A549 (cell line): ENCODE results near the gene AKIRIN1. TPM values are rescaled to one million over a fixed set of nuclear protein-coding genes. Genes with fewer than 3 reads are reported as not detected.
A peak's percentile ranks its signal among the peaks of the same experiment; 100 is the strongest.

ENCODE experiments used
- ATAC-seq, 2 experiments: fragments of 200-7000 bp in 1 of 2; fragments of >200 bp in 1 of 2; cut with Nextera tagmentation in 1 of 2; cut with Tn5 transposase in 1 of 2; 3 replicates each; pipeline versions ENCODE4 v1.8.0 to v1.9.1; 2018 to 2020; ENCODE audit warnings: mild to moderate bottlenecking in 1 of 2, moderate library complexity in 1 of 2
- CTCF ChIA-PET: fragments of 300-600 bp; sonication (Branson Sonifier 250); formaldehyde crosslinking; extraction: SDS; loops from one replicate; lab custom pipeline; 2021; ENCODE audit warnings: antibody characterized with exemption, inconsistent platforms; lab: Yijun Ruan, JAX
- POLR2A ChIA-PET: fragments of 350-600 bp; formaldehyde crosslinking; extraction: SDS; loops from one replicate; lab custom pipeline; 2021; ENCODE audit warnings: antibody characterized with exemption, inconsistent platforms; lab: Yijun Ruan, JAX
- DNase-seq, 2 experiments: peaks; one replicate each; pipeline versions ENCODE4 v3.0.0 to v3.0.0-alpha.2; 2011 to 2016; ENCODE audit warnings: low read depth in 1 of 2, low spot score in 1 of 2
- FAIRE-seq: peaks from 2 replicates; lab custom pipeline; 2011; peaks lifted over from hg19 to GRCh38; lab: Jason Lieb, UNC
- H3K27ac ChIP-seq, 2 experiments: fragments of >200 bp; sonication (Bioruptor Twin); formaldehyde crosslinking; 3 replicates each; pipeline ENCODE4 v1.5.1; 2016 to 2017
- H3K4me1 ChIP-seq: fragments of >200 bp; sonication (Bioruptor Twin); formaldehyde crosslinking; 3 replicates; pipeline ENCODE4 v1.6.1; 2016
- H3K4me2 ChIP-seq: fragments of >200 bp; sonication (Bioruptor Twin); formaldehyde crosslinking; 3 replicates; pipeline ENCODE4 v1.6.1; 2016
- H3K4me3 ChIP-seq: fragments of >200 bp; sonication (Bioruptor Twin); formaldehyde crosslinking; 3 replicates; pipeline ENCODE4 v1.5.1; 2016
- H3K9me3 ChIP-seq: fragments of >200 bp; sonication (Bioruptor Twin); formaldehyde crosslinking; 3 replicates; pipeline ENCODE4 v1.6.1; 2016
- CEBPB ChIP-seq, 2 experiments: fragments of >200 bp in 1 of 2; sonication (Bioruptor Twin) in 1 of 2; formaldehyde crosslinking in 1 of 2; IDR thresholded peaks; 2 replicates each; pipeline ENCODE4 v1.6.1; 2012 to 2016
- ESRRA ChIP-seq: fragments of 150-350 bp; IDR thresholded peaks from 2 replicates; pipeline ENCODE4 v1.6.1; 2014; ENCODE audit warnings: mild to moderate bottlenecking, low read length, borderline replicate concordance
- FOSL2 ChIP-seq, 2 experiments: fragments of 450-650 bp in 1 of 2; fragments of >200 bp in 1 of 2; sonication (Bioruptor Twin) in 1 of 2; formaldehyde crosslinking; IDR thresholded peaks; 2 replicates each; pipeline versions ENCODE4 v1.5.0 to v1.6.1; 2016 to 2020; ENCODE audit warnings: mild to moderate bottlenecking in 1 of 2, moderate library complexity in 1 of 2
- FOXS1 ChIP-seq: fragments of 250-450 bp; sonication (Bioruptor Pico); IDR thresholded peaks from 2 replicates; pipeline ENCODE4 v1.5.0; 2020; ENCODE audit warnings: mild to moderate bottlenecking, moderate library complexity
- GATA3 ChIP-seq: IDR thresholded peaks from 2 replicates; pipeline ENCODE4 v1.6.1; 2012; ENCODE audit warnings: borderline replicate concordance
- HES2 ChIP-seq: fragments of >200 bp; sonication (Bioruptor Twin); formaldehyde crosslinking; IDR thresholded peaks from 2 replicates; pipeline ENCODE4 v1.6.1; 2016
- MAFK ChIP-seq: fragments of 450-650 bp; IDR thresholded peaks from 2 replicates; pipeline ENCODE4 v1.6.1; 2014; ENCODE audit not compliant: partially characterized antibody
- NFE2L2 ChIP-seq: fragments of 150-350 bp; conservative IDR thresholded peaks from 2 replicates; pipeline ENCODE4 v1.6.1; 2014; ENCODE audit warnings: low read length
- NPAS2 ChIP-seq: fragments of 250-450 bp; sonication (Bioruptor Pico); IDR thresholded peaks from 2 replicates; pipeline ENCODE4 v1.8.0; 2022; ENCODE audit warnings: mild to moderate bottlenecking, moderate library complexity, borderline replicate concordance
- POLR2AphosphoS2 ChIP-seq: conservative IDR thresholded peaks from 2 replicates; pipeline ENCODE4 v1.6.1; 2012; ENCODE audit warnings: low read length, improper control_type of control experiment, inconsistent platforms
- RARB ChIP-seq: fragments of 250-450 bp; sonication (Bioruptor Pico); IDR thresholded peaks from 2 replicates; pipeline ENCODE4 v1.8.0; 2021; ENCODE audit warnings: mild to moderate bottlenecking, moderate library complexity
- REST ChIP-seq: fragments of 200-600 bp; sonication (generic); IDR thresholded peaks from 2 replicates; pipeline ENCODE4 v1.6.1; 2016; ENCODE audit warnings: antibody characterized with exemption, mild to moderate bottlenecking, moderate library complexity
- WGBS: methylation state at CpG from one replicate; pipeline ENCODE4 v1.1.6; 2017; ENCODE audit errors: missing lambda C conversion rate; 5-methylcytosine and 5-hydroxymethylcytosine counted together
- polyA plus RNA-seq, 4 experiments: library from polyadenylated mRNA; depleted of rRNA in 3 of 4; stranded (reverse); fragments of >200 nt; fragmentation: RNase III in 1 of 4; extraction: RNeasy Plus Mini Kit Qiagen cat#74134 plus additional on column Dnase treatment in 1 of 4; gene quantifications; 2 replicates in 3 of 4; 3 replicates in 1 of 4; pipeline ENCODE4 v1.2.3, GENCODE V29; 2011 to 2017
- TF ChIP-seq, protein P1 (sequence below): fragments of >200 bp; sonication (Bioruptor Twin); formaldehyde crosslinking; IDR thresholded peaks from 3 replicates; pipeline ENCODE4 v1.6.1; 2016
- TF ChIP-seq, protein P2 (sequence below): IDR thresholded peaks from 2 replicates; pipeline ENCODE4 v1.6.1; 2012

The AKIRIN1 gene
- polyA plus RNA-seq, 2 of the 4 experiments (the other 2 are of a cell fraction): 37.7 to 72.0 TPM

DNA sequence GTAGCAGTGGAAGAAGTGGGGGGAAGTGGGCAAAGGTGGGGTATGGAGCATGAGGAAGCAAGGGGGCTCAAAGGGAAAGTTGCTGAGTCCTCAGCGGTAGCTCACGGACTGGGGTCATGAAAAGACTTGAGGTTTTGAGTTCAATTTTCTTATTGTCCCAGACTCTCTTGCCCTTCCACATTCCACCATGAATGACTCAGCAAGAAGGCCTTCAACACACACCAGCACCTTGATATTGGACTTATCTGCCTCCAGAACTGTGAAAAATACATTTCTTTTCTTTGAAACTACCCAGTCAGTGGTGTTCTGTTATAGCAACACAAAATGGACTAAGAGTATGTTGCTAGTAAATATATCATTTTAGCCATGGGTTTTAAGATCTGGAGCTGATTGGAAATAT, 32.1 kb upstream of the AKIRIN1 start:
- DNase-seq: no peak
- H3K4me1 ChIP-seq: peaks cover 28% of the 10 kb centered on the region
- POLR2A ChIA-PET: interaction anchor here (0.7 kb wide), 1 partner anchor 174 kb away, joined by 6 read pairs; no protein-coding TSS in a partner anchor

GRCh38 chr1:38962113-38962512, 29.0 kb upstream of the AKIRIN1 start:
- DNase-seq: peak in 1 of 2 experiments; percentile 26
- POLR2A ChIA-PET: no interaction called here
- no peak for FAIRE-seq

More for the DNA sequence above, 32.1 kb upstream of the AKIRIN1 start:
- H3K9me3 ChIP-seq: no peaks in the 10 kb centered on the region
- no peak for FAIRE-seq
- CTCF ChIA-PET: no interaction called here
- TF ChIP-seq RARB (CRISPR knock-in tag) (no peak), MAFK (peak; percentile 70), NFE2L2 (peak; percentile 67)
- TF ChIP-seq, all 56 proteins: peak for 2
- WGBS: 90% methylated on average over 2 of the region's 2 CpGs
- H3K4me2 ChIP-seq: peak overlapping the region; percentile 37; the same call in 1 of the 3 replicates
- ATAC-seq: peak in 1 of 2 experiments; percentile 56; a peak in 3 of 6 replicates
- peak overlapping the region; percentile 66 to 74; a peak in 5 of 6 replicates for H3K27ac ChIP-seq
- H3K4me3 ChIP-seq: no peak overlapping the region

GRCh38 chr1:38962560-38962959, 28.5 kb upstream of the AKIRIN1 start:
- no peak for FAIRE-seq
- Histone ChIP-seq H3K4me2 (peak overlapping the region; percentile 37), H3K4me1 (peaks cover 28% of the 10 kb centered on the region), H3K4me3 (no peak overlapping the region), H3K9me3 (no peaks in the 10 kb centered on the region), H3K27ac (peak overlapping the region in 1 of 2 experiments; percentile 60; a peak in 2 of 6 replicates)
- TF ChIP-seq POLR2AphosphoS2: no peak
- no peak for TF ChIP-seq ESRRA
- TF ChIP-seq, protein P1, sequence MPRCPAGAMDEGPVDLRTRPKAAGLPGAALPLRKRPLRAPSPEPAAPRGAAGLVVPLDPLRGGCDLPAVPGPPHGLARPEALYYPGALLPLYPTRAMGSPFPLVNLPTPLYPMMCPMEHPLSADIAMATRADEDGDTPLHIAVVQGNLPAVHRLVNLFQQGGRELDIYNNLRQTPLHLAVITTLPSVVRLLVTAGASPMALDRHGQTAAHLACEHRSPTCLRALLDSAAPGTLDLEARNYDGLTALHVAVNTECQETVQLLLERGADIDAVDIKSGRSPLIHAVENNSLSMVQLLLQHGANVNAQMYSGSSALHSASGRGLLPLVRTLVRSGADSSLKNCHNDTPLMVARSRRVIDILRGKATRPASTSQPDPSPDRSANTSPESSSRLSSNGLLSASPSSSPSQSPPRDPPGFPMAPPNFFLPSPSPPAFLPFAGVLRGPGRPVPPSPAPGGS: no peak
- TF ChIP-seq CEBPB (IDR thresholded peaks at IDR 0.05): peak in 1 of 2 experiments; percentile 85; a peak in 2 of 4 replicates
- no peak for TF ChIP-seq FOXS1 (CRISPR knock-in tag)
- TF ChIP-seq GATA3: no peak
- TF ChIP-seq, protein P2, sequence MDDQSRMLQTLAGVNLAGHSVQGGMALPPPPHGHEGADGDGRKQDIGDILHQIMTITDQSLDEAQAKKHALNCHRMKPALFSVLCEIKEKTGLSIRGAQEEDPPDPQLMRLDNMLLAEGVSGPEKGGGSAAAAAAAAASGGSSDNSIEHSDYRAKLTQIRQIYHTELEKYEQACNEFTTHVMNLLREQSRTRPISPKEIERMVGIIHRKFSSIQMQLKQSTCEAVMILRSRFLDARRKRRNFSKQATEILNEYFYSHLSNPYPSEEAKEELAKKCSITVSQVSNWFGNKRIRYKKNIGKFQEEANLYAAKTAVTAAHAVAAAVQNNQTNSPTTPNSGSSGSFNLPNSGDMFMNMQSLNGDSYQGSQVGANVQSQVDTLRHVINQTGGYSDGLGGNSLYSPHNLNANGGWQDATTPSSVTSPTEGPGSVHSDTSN: no peak
- peak in 1 of 2 experiments; percentile 23; a peak in 2 of 6 replicates for ATAC-seq
- POLR2A ChIA-PET: no interaction called here
- 58% methylated on average over 7 of the region's 7 CpGs for WGBS
- DNase-seq: no peak
- CTCF ChIA-PET: no interaction called here

More at GRCh38 chr1:38962113-38962512, 29.0 kb upstream of the AKIRIN1 start:
- H3K9me3 ChIP-seq: no peaks in the 10 kb centered on the region
- H3K27ac ChIP-seq: peak overlapping the region in 1 of 2 experiments; percentile 60; a peak in 4 of 6 replicates
- ATAC-seq: peak in 1 of 2 experiments; percentile 57; a peak in 3 of 6 replicates
- H3K4me1 ChIP-seq: peaks cover 28% of the 10 kb centered on the region
- H3K4me2 ChIP-seq: peak overlapping the region; percentile 37
- WGBS: 53% methylated on average over 3 of the region's 3 CpGs
- H3K4me3 ChIP-seq: no peak overlapping the region
- no peak for TF ChIP-seq GATA3
- no peak for TF ChIP-seq REST
- TF ChIP-seq FOSL2 (IDR thresholded peaks at IDR 0.05): no peak
- TF ChIP-seq FOSL2 (CRISPR knock-in tag; IDR thresholded peaks at IDR 0.05): no peak
- TF ChIP-seq HES2: no peak
- TF ChIP-seq NPAS2 (CRISPR knock-in tag): no peak
- CTCF ChIA-PET: no interaction called here
